PC-9 (cell line): ENCODE measurements around the gene RNF11. TPM values are rescaled to one million over a fixed set of nuclear protein-coding genes. Genes with fewer than 3 reads are reported as not detected.

Experiments
- BruUV-seq: library from RNA; stranded (reverse); fragments of 400-500 nt; replicated peaks from 2 replicates; lab custom pipeline; 2021; lab: Mats Ljungman, UMichigan
- CTCF ChIA-PET: fragments of 300-600 bp; sonication (Branson Sonifier 250); formaldehyde crosslinking; loops from one replicate; lab custom pipeline; 2022; ENCODE audit warnings: antibody characterized with exemption; lab: Charles Lee
- POLR2A ChIA-PET: fragments of 300-600 bp; sonication (Branson Sonifier 250); formaldehyde crosslinking; loops from one replicate; lab custom pipeline; 2022; ENCODE audit warnings: antibody characterized with exemption; ENCODE audit not compliant: unreplicated experiment; lab: Charles Lee
- DNase-seq, 2 experiments: peaks; one replicate each; pipeline versions ENCODE4 v3.0.0 to v3.0.0-alpha.2; 2015 to 2022; ENCODE audit warnings: mixed read lengths in 1 of 2
- H2AFZ ChIP-seq: fragments of 200-600 bp; sonication (generic); 2 replicates; pipeline ENCODE4 v1.8.1; 2017; ENCODE audit warnings: antibody characterized with exemption
- H3F3A ChIP-seq: fragments of 200-600 bp; sonication (generic); 2 replicates; pipeline ENCODE4 v1.8.1; 2017; ENCODE audit warnings: antibody characterized with exemption, mild to moderate bottlenecking, low read depth; ENCODE audit not compliant: insufficient read depth
- H3K27ac ChIP-seq: fragments of 200-600 bp; sonication (generic); 2 replicates; pipeline ENCODE4 v1.6.1; 2016; ENCODE audit warnings: mixed run types
- H3K27me3 ChIP-seq: fragments of 200-600 bp; sonication (generic); 2 replicates; pipeline ENCODE4 v1.6.1; 2016; ENCODE audit warnings: low read depth, mixed run types; ENCODE audit not compliant: insufficient read depth
- H3K36me3 ChIP-seq: fragments of 200-600 bp; sonication (generic); 2 replicates; pipeline ENCODE4 v1.6.1; 2016; ENCODE audit warnings: low read depth, mixed run types
- H3K4me1 ChIP-seq: fragments of 200-600 bp; sonication (generic); replicated peaks from 2 replicates; pipeline ENCODE4 v1.6.1; 2016; ENCODE audit warnings: mixed run types; ENCODE audit not compliant: insufficient read depth
- H3K4me2 ChIP-seq: fragments of 200-600 bp; sonication (generic); 2 replicates; pipeline ENCODE4 v1.6.1; 2017; ENCODE audit warnings: mixed run types
- H3K4me3 ChIP-seq: fragments of 200-600 bp; sonication (generic); 2 replicates; pipeline ENCODE4 v1.6.1; 2016; ENCODE audit warnings: mixed run types
- H3K79me2 ChIP-seq: fragments of 200-600 bp; sonication (generic); 2 replicates; pipeline ENCODE4 v1.6.1; 2017; ENCODE audit warnings: low read depth, mixed run types
- H3K9me2 ChIP-seq: fragments of 200-600 bp; sonication (generic); 2 replicates; pipeline ENCODE4 v1.8.1; 2017; ENCODE audit warnings: mild to moderate bottlenecking; ENCODE audit not compliant: insufficient read depth
- H3K9me3 ChIP-seq: fragments of 200-600 bp; sonication (generic); 2 replicates; pipeline ENCODE4 v1.8.1; 2016; ENCODE audit warnings: low read depth; ENCODE audit not compliant: insufficient read depth
- H4K20me1 ChIP-seq: fragments of 200-600 bp; sonication (generic); 2 replicates; pipeline ENCODE4 v1.8.1; 2017; ENCODE audit not compliant: insufficient read depth
- CTCF ChIP-seq: fragments of 200-600 bp; sonication (generic); conservative IDR thresholded peaks from 2 replicates; pipeline ENCODE4 v1.6.1; 2017; ENCODE audit warnings: mixed run types, antibody characterized with exemption, mild to moderate bottlenecking, moderate library complexity
- EZH2 ChIP-seq: fragments of 200-600 bp; sonication (generic); IDR thresholded peaks from 2 replicates; pipeline ENCODE4 v1.8.0; 2017; ENCODE audit warnings: antibody characterized with exemption, low read depth
- intact Hi-C: fragments of 100-400 bp; cut with micrococcal nuclease; formaldehyde crosslinking; loops from one replicate; pipeline ENCODE4 v1.10.0; 2022; ENCODE audit not compliant: unreplicated experiment
- total RNA-seq: library from RNA; stranded (reverse); gene quantifications from 2 replicates; pipeline ENCODE4 v1.2.3, GENCODE V29; 2021

RNF11 gene
- total RNA-seq, 1 experiment from 2014 or later: 73.2 TPM

- no peaks in the 10 kb centered on the region for H3K27me3 ChIP-seq
- no peak overlapping the region for H3K27ac ChIP-seq
- no peaks in the 10 kb centered on the region for H3K4me1 ChIP-seq
- ChIA-PET POLR2A (no interaction called here), CTCF (interaction anchor here (0.6 to 0.9 kb wide), 2 partner anchors 76 to 320 kb away, joined by 3 to 5 read pairs; no protein-coding TSS in a partner anchor)
- H3K4me2 ChIP-seq: no peak overlapping the region
- H4K20me1 ChIP-seq: no peaks in the 10 kb centered on the region
- H3K79me2 ChIP-seq: no peaks in the 10 kb centered on the region
- intact Hi-C loops: loop anchor here (5.0 kb wide), 1 partner anchor 811 kb away; no protein-coding TSS in a partner anchor
- no peaks in the 10 kb centered on the region for H3K9me3 ChIP-seq
- no peak for DNase-seq
- no peak overlapping the region for H2AFZ ChIP-seq
- no TSS peak for BruUV-seq
- no peaks in the 10 kb centered on the region for H3K36me3 ChIP-seq
- no peaks in the 10 kb centered on the region for H3F3A ChIP-seq
- TF ChIP-seq CTCF (no peak), EZH2 (no peak)
- H3K4me3 ChIP-seq: no peak overlapping the region
- H3K9me2 ChIP-seq: no peaks in the 10 kb centered on the region
Measured at GRCh38 chr1:51190961-51191360, 45.1 kb upstream of the RNF11 start.

GRCh38 chr1:51192213-51192843 lies 43.7 kb upstream of the RNF11 start:
- intact Hi-C loops: loop anchor here (5.0 kb wide), 1 partner anchor 810 kb away; no protein-coding TSS in a partner anchor
- no peak overlapping the region for H3K4me2 ChIP-seq
- no peak overlapping the region for H3K4me3 ChIP-seq
- no peak overlapping the region for H3K27ac ChIP-seq
- no peaks in the 10 kb centered on the region for H3K79me2 ChIP-seq
- no TSS peak for BruUV-seq
- no peaks in the 10 kb centered on the region for H4K20me1 ChIP-seq
- ChIA-PET CTCF (interaction anchor here (0.6 kb wide), 1 partner anchor 647 kb away, joined by 4 read pairs; no protein-coding TSS in a partner anchor), POLR2A (no interaction called here)
- no peaks in the 10 kb centered on the region for H3F3A ChIP-seq
- peak; percentile 60 to 65 for DNase-seq
- no peak overlapping the region for H2AFZ ChIP-seq
- no peaks in the 10 kb centered on the region for H3K27me3 ChIP-seq
- H3K36me3 ChIP-seq: no peaks in the 10 kb centered on the region
- TF ChIP-seq CTCF (peak; percentile 83), EZH2 (no peak)
- no peaks in the 10 kb centered on the region for H3K9me3 ChIP-seq
- H3K9me2 ChIP-seq: no peaks in the 10 kb centered on the region
- H3K4me1 ChIP-seq: no peaks in the 10 kb centered on the region

- H3K79me2 ChIP-seq: no peaks in the 10 kb centered on the region
- ChIA-PET CTCF (interaction anchor here (0.6 to 0.8 kb wide), 3 partner anchors 39 to 103 kb away, joined by 3 to 4 read pairs (median 3); no protein-coding TSS in a partner anchor), POLR2A (no interaction called here)
- BruUV-seq: no TSS peak
- no peak overlapping the region for H2AFZ ChIP-seq
- no peaks in the 10 kb centered on the region for H3F3A ChIP-seq
- no peaks in the 10 kb centered on the region for H3K9me2 ChIP-seq
- TF ChIP-seq EZH2 (no peak), CTCF (no peak)
- no peaks in the 10 kb centered on the region for H3K27me3 ChIP-seq
- H3K4me3 ChIP-seq: no peak overlapping the region
- no peaks in the 10 kb centered on the region for H3K9me3 ChIP-seq
- no peak for DNase-seq
- no peaks in the 10 kb centered on the region for H4K20me1 ChIP-seq
- no peak overlapping the region for H3K4me2 ChIP-seq
- no peaks in the 10 kb centered on the region for H3K4me1 ChIP-seq
- intact Hi-C loops: loop anchor here (5.0 kb wide), 1 partner anchor 809 kb away; no protein-coding TSS in a partner anchor
- H3K36me3 ChIP-seq: no peaks in the 10 kb centered on the region
- no peak overlapping the region for H3K27ac ChIP-seq
Measured at GRCh38 chr1:51193564-51193963, 42.5 kb upstream of the RNF11 start.
